ENCODE data around the gene DTX1.

The DTX1 gene

GRCh38 chr12:113054948-113055486 is 1.5 kb upstream of the DTX1 start:
- no peak for DNase-seq

GRCh38 chr12:113055594-113056380 is 743 bp upstream of the DTX1 start:
- DNase-seq = no peak

GRCh38 chr12:113056381-113056630 is 224 bp upstream of the DTX1 start:
- no peak for DNase-seq

GRCh38 chr12:113057565-113058485 is 1.3 kb downstream of the DTX1 start:
- peak in 4 of 56 donors; percentile 20 to 43 (median 34) for DNase-seq

GRCh38 chr12:113058553-113058952 is 2.0 kb downstream of the DTX1 start:
- no peak for DNase-seq

GRCh38 chr12:113059071-113059595 is 2.6 kb downstream of the DTX1 start:
- no peak for DNase-seq

- no peak for DNase-seq
Measured at GRCh38 chr12:113060336-113060960, 3.9 kb downstream of the DTX1 start.

- DNase-seq = peak in 2 of 56 donors; percentile 14
Measured at GRCh38 chr12:113061061-113061694, 4.6 kb downstream of the DTX1 start.

- DNase-seq = no peak
Measured at GRCh38 chr12:113062502-113063395, 6.2 kb downstream of the DTX1 start.

GRCh38 chr12:113063396-113064350 is 7.1 kb downstream of the DTX1 start:
- no peak for DNase-seq

- no peak for DNase-seq
Measured at GRCh38 chr12:113064395-113065125, 8.0 kb downstream of the DTX1 start.

- DNase-seq = peak in 11 of 56 donors; percentile 14 to 56 (median 31)
Measured at GRCh38 chr12:113065126-113066007, 8.8 kb downstream of the DTX1 start.

- DNase-seq = peak in 31 of 56 donors; percentile 5 to 79 (median 40)
Measured at GRCh38 chr12:113066813-113067400, 10.4 kb downstream of the DTX1 start.

GRCh38 chr12:113067987-113068935 is 11.7 kb downstream of the DTX1 start:
- no peak for DNase-seq

GRCh38 chr12:113069149-113069548 is 12.6 kb downstream of the DTX1 start:
- no peak for DNase-seq

Data from nucleus accumbens (tissue), 56 donors.